Activated B cell treated with CpG ODN at 0.5 μM for 24 hours (primary cell): ENCODE results near the gene ATP8B4. TPM values are rescaled to one million over a fixed set of nuclear protein-coding genes. Genes with fewer than 3 reads are reported as not detected.

Source experiments
- ATAC-seq: fragments of 200-7000 bp; cut with Tn5 transposase; one replicate; pipeline ENCODE4 v1.10.0; 2021; ENCODE audit warnings: low read depth, mild to moderate bottlenecking, moderate library complexity
- CTCF ChIA-PET: fragments of 350-600 bp; sonication (Branson Sonifier 250); formaldehyde crosslinking; loops from one replicate; lab custom pipeline; 2021; ENCODE audit warnings: antibody characterized with exemption; lab: Charles Lee
- POLR2A ChIA-PET: fragments of 350-600 bp; sonication (Branson Sonifier 250); formaldehyde crosslinking; loops from one replicate; lab custom pipeline; 2021; ENCODE audit warnings: antibody characterized with exemption; lab: Charles Lee
- DNase-seq: peaks from one replicate; pipeline ENCODE4 v3.0.0; 2022
- H3K27ac Mint-ChIP-seq: one replicate; pipeline ENCODE4 v1.8.0; 2020; ENCODE audit warnings: mixed read lengths
- H3K27me3 Mint-ChIP-seq: one replicate; pipeline ENCODE4 v1.8.0; 2021; ENCODE audit warnings: mixed read lengths
- H3K36me3 Mint-ChIP-seq: one replicate; pipeline ENCODE4 v1.8.0; 2021; ENCODE audit warnings: low read depth, mixed read lengths
- H3K4me1 Mint-ChIP-seq: one replicate; pipeline ENCODE4 v1.8.0; 2021; ENCODE audit warnings: mixed read lengths
- H3K4me3 Mint-ChIP-seq: one replicate; pipeline ENCODE4 v1.8.0; 2020; ENCODE audit warnings: mild to moderate bottlenecking, mixed read lengths
- H3K9me3 Mint-ChIP-seq: one replicate; pipeline ENCODE4 v1.8.0; 2020; ENCODE audit warnings: mixed read lengths
- CTCF ChIP-seq: fragments of 200-600 bp; IDR thresholded peaks from one replicate; pipeline ENCODE4 v1.8.0; 2022; ENCODE audit warnings: antibody characterized with exemption, mild to moderate bottlenecking
- intact Hi-C: fragments of 100-400 bp; cut with micrococcal nuclease; formaldehyde crosslinking; loops from one replicate; pipeline ENCODE4 v1.15.1; 2024
- total RNA-seq: library from RNA; stranded (reverse); gene quantifications from 2 replicates; pipeline ENCODE4 v1.2.3, GENCODE V29; 2022

The ATP8B4 gene
- total RNA-seq, 1 donor from 2014 or later = 0.86 TPM

- H3K36me3 Mint-ChIP-seq = no peaks in the 10 kb centered on the region
- H3K27me3 Mint-ChIP-seq = no peaks in the 10 kb centered on the region
- intact Hi-C loops = no loop called here
- ATAC-seq (no peak), DNase-seq (no peak)
- no peak for TF ChIP-seq CTCF
- ChIA-PET CTCF (no interaction called here), POLR2A (no interaction called here)
- no peaks in the 10 kb centered on the region for H3K9me3 Mint-ChIP-seq
- no peak overlapping the region for H3K4me3 Mint-ChIP-seq
- H3K4me1 Mint-ChIP-seq = no peaks in the 10 kb centered on the region
- no peak overlapping the region for H3K27ac Mint-ChIP-seq
Measured at GRCh38 chr15:49986326-49986725, 132.7 kb downstream of the ATP8B4 start.

GRCh38 chr15:49985463-49985862 is 133.6 kb downstream of the ATP8B4 start:
- intact Hi-C loops = no loop called here
- no peak for DNase-seq
- Mint-ChIP-seq H3K9me3 (no peaks in the 10 kb centered on the region), H3K4me3 (no peak overlapping the region), H3K36me3 (no peaks in the 10 kb centered on the region), H3K27ac (no peak overlapping the region), H3K27me3 (no peaks in the 10 kb centered on the region), H3K4me1 (no peaks in the 10 kb centered on the region)
- TF ChIP-seq CTCF = no peak
- ChIA-PET POLR2A (no interaction called here), CTCF (no interaction called here)
- no peak for ATAC-seq

GRCh38 chr15:49984436-49984835 is 134.6 kb downstream of the ATP8B4 start:
- TF ChIP-seq CTCF = no peak
- H3K4me1 Mint-ChIP-seq = no peaks in the 10 kb centered on the region
- no peaks in the 10 kb centered on the region for H3K36me3 Mint-ChIP-seq
- H3K27ac Mint-ChIP-seq = no peak overlapping the region
- H3K4me3 Mint-ChIP-seq = no peak overlapping the region
- CTCF ChIA-PET = interaction anchor here (0.6 kb wide), 1 partner anchor 181 kb away, joined by 3 read pairs; no protein-coding TSS in a partner anchor
- POLR2A ChIA-PET = no interaction called here
- intact Hi-C loops = no loop called here
- no peaks in the 10 kb centered on the region for H3K27me3 Mint-ChIP-seq
- ATAC-seq (no peak), DNase-seq (no peak)
- H3K9me3 Mint-ChIP-seq = no peaks in the 10 kb centered on the region

GRCh38 chr15:49982584-49982983 is 136.4 kb downstream of the ATP8B4 start:
- no peak for DNase-seq
- H3K4me3 Mint-ChIP-seq = no peak overlapping the region
- no peak for ATAC-seq
- H3K27ac Mint-ChIP-seq = no peak overlapping the region
- no peaks in the 10 kb centered on the region for H3K4me1 Mint-ChIP-seq
- TF ChIP-seq CTCF = no peak
- no peaks in the 10 kb centered on the region for H3K27me3 Mint-ChIP-seq
- intact Hi-C loops = no loop called here
- H3K9me3 Mint-ChIP-seq = no peaks in the 10 kb centered on the region
- CTCF ChIA-PET = no interaction called here
- POLR2A ChIA-PET = no interaction called here
- no peaks in the 10 kb centered on the region for H3K36me3 Mint-ChIP-seq

- ChIA-PET POLR2A (no interaction called here), CTCF (no interaction called here)
- Mint-ChIP-seq H3K27me3 (no peaks in the 10 kb centered on the region), H3K4me1 (no peaks in the 10 kb centered on the region), H3K27ac (no peak overlapping the region), H3K36me3 (no peaks in the 10 kb centered on the region), H3K4me3 (no peak overlapping the region), H3K9me3 (no peaks in the 10 kb centered on the region)
- TF ChIP-seq CTCF = no peak
- DNase-seq (no peak), ATAC-seq (no peak)
- intact Hi-C loops = no loop called here
Measured at GRCh38 chr15:49979705-49980382, 139.2 kb downstream of the ATP8B4 start.
